Neural crest cell (in vitro differentiated cells): ENCODE results near the gene SEMA3C. TPM values are rescaled to one million over a fixed set of nuclear protein-coding genes. Genes with fewer than 3 reads are reported as not detected.

ENCODE experiments used
- DNase-seq: peaks from one replicate; pipeline ENCODE4 v3.0.0; 2021; ENCODE audit warnings: low read depth, mixed read lengths, low spot score
- H3K27ac Mint-ChIP-seq: one replicate; pipeline ENCODE4 v1.8.0; 2021; ENCODE audit warnings: mild to moderate bottlenecking, mixed read lengths; ENCODE audit not compliant: unreplicated experiment
- H3K27me3 Mint-ChIP-seq: 2 replicates; pipeline ENCODE4 v1.8.0; 2021; ENCODE audit warnings: low read depth, mild to moderate bottlenecking, mixed read lengths
- H3K36me3 Mint-ChIP-seq: 2 replicates; pipeline ENCODE4 v1.8.0; 2021; ENCODE audit warnings: low read depth, mild to moderate bottlenecking, mixed read lengths
- H3K4me1 Mint-ChIP-seq: 2 replicates; pipeline ENCODE4 v1.8.0; 2021; ENCODE audit warnings: mixed read lengths
- H3K4me3 Mint-ChIP-seq: one replicate; pipeline ENCODE4 v1.8.0; 2021; ENCODE audit warnings: mild to moderate bottlenecking, mixed read lengths
- H3K9me3 Mint-ChIP-seq: 2 replicates; pipeline ENCODE4 v1.8.0; 2021; ENCODE audit warnings: mixed read lengths
- CTCF ChIP-seq: fragments of 200-600 bp; sonication (generic); conservative IDR thresholded peaks from 2 replicates; pipeline ENCODE4 v1.5.0; 2021; ENCODE audit warnings: antibody characterized with exemption, mild to moderate bottlenecking
- total RNA-seq: library from RNA; stranded (reverse); gene quantifications from 2 replicates; pipeline ENCODE4 v1.2.1, GENCODE V29; 2021

Gene SEMA3C
- total RNA-seq, 1 donor from 2014 or later: 36.6 TPM

GRCh38 chr7:80807166-80807900 lies 111.5 kb downstream of the SEMA3C start:
- H3K9me3 Mint-ChIP-seq: peaks cover 6% of the 10 kb centered on the region
- H3K27ac Mint-ChIP-seq: no peak overlapping the region
- TF ChIP-seq CTCF: no peak
- H3K4me1 Mint-ChIP-seq: peaks cover 10% of the 10 kb centered on the region
- H3K4me3 Mint-ChIP-seq: no peak overlapping the region
- peaks cover 11% of the 10 kb centered on the region for H3K36me3 Mint-ChIP-seq
- H3K27me3 Mint-ChIP-seq: no peaks in the 10 kb centered on the region
- no peak for DNase-seq

GRCh38 chr7:80806663-80807062 lies 112.2 kb downstream of the SEMA3C start:
- Mint-ChIP-seq H3K27me3 (no peaks in the 10 kb centered on the region), H3K4me1 (peaks cover 10% of the 10 kb centered on the region), H3K36me3 (peaks cover 11% of the 10 kb centered on the region), H3K4me3 (no peak overlapping the region), H3K9me3 (peaks cover 6% of the 10 kb centered on the region), H3K27ac (peak overlapping the region; percentile 50)
- TF ChIP-seq CTCF: no peak
- DNase-seq: no peak

GRCh38 chr7:80804589-80804988 lies 114.3 kb downstream of the SEMA3C start:
- Mint-ChIP-seq H3K27me3 (no peaks in the 10 kb centered on the region), H3K36me3 (peaks cover 2% of the 10 kb centered on the region), H3K9me3 (peaks cover 2% of the 10 kb centered on the region), H3K4me3 (no peak overlapping the region), H3K27ac (no peak overlapping the region), H3K4me1 (peaks cover 10% of the 10 kb centered on the region)
- no peak for TF ChIP-seq CTCF
- no peak for DNase-seq

- no peak for TF ChIP-seq CTCF
- H3K9me3 Mint-ChIP-seq: no peaks in the 10 kb centered on the region
- H3K4me3 Mint-ChIP-seq: no peak overlapping the region
- H3K27me3 Mint-ChIP-seq: no peaks in the 10 kb centered on the region
- DNase-seq: no peak
- H3K4me1 Mint-ChIP-seq: peaks cover 10% of the 10 kb centered on the region
- H3K27ac Mint-ChIP-seq: no peak overlapping the region
- no peaks in the 10 kb centered on the region for H3K36me3 Mint-ChIP-seq
Observed at GRCh38 chr7:80802527-80802926, 116.3 kb downstream of the SEMA3C start.

- Mint-ChIP-seq H3K27ac (no peak overlapping the region), H3K4me3 (no peak overlapping the region), H3K9me3 (no peaks in the 10 kb centered on the region), H3K36me3 (peaks cover 3% of the 10 kb centered on the region), H3K27me3 (no peaks in the 10 kb centered on the region), H3K4me1 (no peaks in the 10 kb centered on the region)
- TF ChIP-seq CTCF: no peak
- no peak for DNase-seq
Observed at GRCh38 chr7:80794631-80795573, 123.9 kb downstream of the SEMA3C start.
